GM10847 (cell line): ENCODE results near the gene RTN4RL1.

Experiments
- POLR2A ChIP-seq: IDR thresholded peaks from 2 replicates; pipeline ENCODE4 v1.6.1; 2011; ENCODE audit not compliant: insufficient read length; ENCODE audit errors: extremely low read depth

The RTN4RL1 gene

DNA sequence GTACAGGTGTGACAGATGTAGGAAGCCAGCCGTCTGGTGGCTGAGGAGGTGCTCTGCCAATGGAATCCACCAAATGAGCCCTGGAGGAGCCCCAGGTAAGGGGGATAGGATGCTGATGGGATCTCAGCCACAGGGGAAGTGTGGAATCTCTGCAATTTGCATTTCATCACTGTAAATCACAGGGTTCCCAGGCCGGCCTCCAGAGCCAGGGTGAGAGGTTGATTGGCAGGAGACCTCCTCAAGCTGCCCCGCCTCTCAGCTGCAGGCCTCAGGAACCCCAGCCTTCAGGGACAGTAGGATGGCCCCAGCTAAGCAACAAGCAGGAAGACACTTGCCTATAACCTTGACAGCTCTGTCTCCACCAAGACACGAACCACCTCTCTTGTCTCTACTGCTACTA is 39.4 kb downstream of the RTN4RL1 start:
- no peak for TF ChIP-seq POLR2A

DNA sequence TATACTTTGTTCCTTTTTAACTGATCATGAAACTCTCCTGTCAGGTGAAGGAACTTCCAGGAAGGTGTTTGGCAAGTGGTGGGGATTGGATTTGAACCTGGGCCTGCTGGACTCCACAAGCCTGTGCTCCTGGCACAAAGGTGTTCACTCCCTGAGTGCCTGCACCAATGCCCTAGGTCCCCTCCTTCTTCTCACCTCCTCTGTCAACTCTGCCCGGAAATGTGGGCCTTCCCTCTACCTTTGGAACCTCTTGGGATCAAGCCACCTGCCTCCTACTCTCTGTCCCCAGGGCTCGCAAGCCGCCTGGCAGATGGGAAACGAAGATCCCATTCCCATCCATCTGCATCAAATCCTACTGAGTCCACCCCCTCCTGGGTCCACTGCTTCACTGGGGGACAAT is 40.0 kb downstream of the RTN4RL1 start:
- no peak for TF ChIP-seq POLR2A

DNA sequence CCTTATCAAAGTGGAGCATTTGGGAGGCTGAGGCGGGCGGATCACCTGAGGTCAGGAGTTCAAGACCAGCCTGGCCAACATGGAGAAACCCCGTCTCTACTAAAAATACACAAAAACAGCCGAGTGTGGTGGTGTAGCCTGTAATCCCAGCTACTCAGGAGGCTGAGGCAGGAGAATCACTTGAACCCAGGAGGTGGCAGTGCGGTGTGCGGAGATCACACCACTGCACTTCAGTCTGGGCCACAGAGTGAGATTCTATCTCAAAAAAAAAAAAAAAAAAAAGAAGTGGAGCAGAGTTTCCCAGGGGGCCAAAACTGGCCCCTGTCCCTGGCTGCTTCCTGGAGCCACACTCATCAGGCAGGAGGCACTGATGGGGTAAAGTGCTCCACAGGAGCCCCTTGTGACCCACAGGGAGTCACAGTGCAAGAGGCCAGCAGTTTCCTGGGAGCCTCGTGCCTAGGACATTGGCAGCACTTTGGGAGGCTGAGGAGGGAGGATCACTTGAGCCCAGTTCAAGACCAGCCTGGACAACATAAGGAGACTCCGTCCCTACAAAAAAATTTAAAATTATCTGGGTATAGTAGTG is 44.4 kb downstream of the RTN4RL1 start:
- no peak for TF ChIP-seq POLR2A

DNA sequence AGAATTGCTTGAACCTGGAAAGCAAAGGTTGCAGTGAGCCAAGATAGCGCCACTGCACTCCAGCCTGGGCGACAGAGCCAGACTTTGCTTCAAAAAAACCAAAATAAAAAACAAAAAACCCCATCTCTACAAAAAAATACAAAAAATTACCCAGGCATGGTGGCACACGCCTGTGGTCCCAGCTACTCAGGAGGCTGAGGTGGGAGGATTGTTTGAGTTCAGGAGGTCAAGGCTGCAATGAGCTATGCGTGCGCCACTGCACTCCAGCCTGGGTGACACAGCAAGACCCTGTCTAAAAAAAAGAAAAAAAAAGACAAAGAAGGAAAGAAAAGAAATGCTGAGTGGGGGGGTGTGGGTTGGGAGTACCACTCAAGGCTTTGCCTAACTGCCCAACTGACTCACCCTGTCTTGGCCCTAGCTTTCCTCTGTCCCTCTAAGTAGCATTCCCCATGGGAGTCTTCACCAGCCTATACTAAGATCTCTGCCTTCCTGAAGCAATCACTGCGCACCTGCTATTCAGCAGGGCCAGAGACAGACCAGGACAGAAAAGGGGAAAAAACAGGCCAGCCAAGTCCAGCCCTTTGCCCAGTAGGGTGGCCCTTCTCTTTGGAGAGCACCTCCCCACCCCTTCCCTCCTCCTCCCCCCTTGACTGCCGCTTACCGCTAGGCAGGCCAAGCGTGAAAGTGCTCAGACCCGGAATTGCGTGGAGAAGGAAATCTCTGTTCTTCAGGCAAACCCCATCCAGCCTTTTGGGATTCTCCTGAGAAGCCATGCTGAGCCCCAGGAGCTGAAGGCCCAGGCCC is 45.8 kb downstream of the RTN4RL1 start:
- TF ChIP-seq POLR2A: no peak

DNA sequence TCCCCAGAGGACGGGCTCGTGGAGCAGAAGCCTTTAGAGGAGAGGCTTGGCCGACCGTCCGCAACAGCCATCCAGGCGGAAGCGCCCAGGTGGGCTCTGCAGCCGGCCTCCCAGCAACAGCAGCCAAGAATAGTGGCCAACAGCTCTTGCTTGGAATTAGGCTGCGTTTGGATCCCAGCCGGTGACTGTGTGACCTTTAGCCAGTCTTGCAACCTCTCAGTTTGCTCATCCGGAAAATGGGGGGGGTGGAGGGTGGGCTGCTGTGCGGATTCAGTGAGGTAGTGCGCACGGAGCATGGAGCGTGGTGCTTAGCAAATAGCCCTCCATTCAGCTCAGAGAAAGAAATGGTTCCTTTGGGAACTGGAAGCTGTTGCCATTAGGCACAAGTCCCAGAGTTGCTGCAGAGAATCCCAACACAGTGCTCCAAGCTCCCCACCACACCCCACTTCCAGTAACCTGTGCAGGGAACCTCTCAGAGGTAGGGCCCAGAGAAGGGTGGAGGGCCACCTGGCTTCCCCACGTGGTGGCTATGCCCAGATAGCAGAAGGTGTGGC is 46.7 kb downstream of the RTN4RL1 start:
- TF ChIP-seq POLR2A: no peak

- no peak for TF ChIP-seq POLR2A
These were observed 47.3 kb downstream of the RTN4RL1 start for GRCh38 chr17:1977583-1978395.

GRCh38 chr17:1976683-1977064 is 48.5 kb downstream of the RTN4RL1 start:
- no peak for TF ChIP-seq POLR2A

GRCh38 chr17:1976000-1976682 is 49.0 kb downstream of the RTN4RL1 start:
- no peak for TF ChIP-seq POLR2A

GRCh38 chr17:1975573-1975972 is 49.6 kb downstream of the RTN4RL1 start:
- no peak for TF ChIP-seq POLR2A

GRCh38 chr17:1972487-1973160 is 52.5 kb downstream of the RTN4RL1 start:
- no peak for TF ChIP-seq POLR2A

- no peak for TF ChIP-seq POLR2A
These were observed 54.2 kb downstream of the RTN4RL1 start for GRCh38 chr17:1970843-1971384.

GRCh38 chr17:1969712-1970111 is 55.4 kb downstream of the RTN4RL1 start:
- TF ChIP-seq POLR2A: no peak

GRCh38 chr17:1967213-1967612 is 57.9 kb downstream of the RTN4RL1 start:
- TF ChIP-seq POLR2A: no peak

- no peak for TF ChIP-seq POLR2A
These were observed 58.7 kb downstream of the RTN4RL1 start for GRCh38 chr17:1966274-1967086.
